Small intestine (tissue), 7 donors: ENCODE measurements around the gene SHROOM3. TPM values are rescaled to one million over a fixed set of nuclear protein-coding genes. Genes with fewer than 3 reads are reported as not detected.
A peak's percentile ranks its signal among the peaks of the same experiment; 100 is the strongest.

Experiments
- DNase-seq, 2 donors: peaks; one replicate each; pipeline versions ENCODE4 v3.0.0 to v3.0.0-alpha.2; 2013
- FAIRE-seq: peaks from 2 replicates; lab custom pipeline; 2012; peaks lifted over from hg19 to GRCh38; lab: Jason Lieb, UNC
- H3K27ac ChIP-seq, 3 donors: one replicate each; pipeline ENCODE4 v1.5.1; 2013; ENCODE audit warnings: low read length in 2 of 3, mild to moderate bottlenecking in 2 of 3, control low read depth in 1 of 3, inconsistent platforms in 1 of 3, low read depth in 1 of 3, moderate library complexity in 1 of 3
- H3K27me3 ChIP-seq, 3 donors: one replicate each; pipeline ENCODE4 v1.6.1; 2013; ENCODE audit warnings: low read length in 3 of 3, inconsistent platforms in 1 of 3; ENCODE audit not compliant: control insufficient read depth in 3 of 3, insufficient read depth in 3 of 3
- H3K36me3 ChIP-seq, 3 donors: one replicate each; pipeline ENCODE4 v1.6.1; 2013; ENCODE audit warnings: low read length in 3 of 3, inconsistent platforms in 1 of 3, low read depth in 1 of 3, mild to moderate bottlenecking in 1 of 3, moderate library complexity in 1 of 3; ENCODE audit not compliant: control insufficient read depth in 3 of 3, insufficient read depth in 2 of 3
- H3K4me1 ChIP-seq, 3 donors: one replicate each; pipeline ENCODE4 v1.6.1; 2013; ENCODE audit warnings: low read length in 2 of 3, inconsistent platforms in 1 of 3, low read depth in 1 of 3, mild to moderate bottlenecking in 1 of 3, moderate library complexity in 1 of 3; ENCODE audit not compliant: control insufficient read depth in 3 of 3, insufficient read depth in 2 of 3
- H3K4me3 ChIP-seq, 3 donors: one replicate each; pipeline ENCODE4 v1.5.1; 2013; ENCODE audit warnings: low read length in 3 of 3, control low read depth in 1 of 3, inconsistent platforms in 1 of 3, low read depth in 1 of 3, mild to moderate bottlenecking in 1 of 3, moderate library complexity in 1 of 3
- H3K9me3 ChIP-seq, 2 donors: one replicate each; pipeline ENCODE4 v1.6.1; 2013; ENCODE audit warnings: low read depth in 1 of 2, low read length in 1 of 2; ENCODE audit not compliant: control insufficient read depth in 2 of 2, insufficient read depth in 1 of 2
- WGBS, 3 donors: extraction: QIAGEN DNeasy Blood & Tissue Kit; methylation state at CpG; one replicate each; pipeline ENCODE4 v1.1.7; 2013; 5-methylcytosine and 5-hydroxymethylcytosine counted together
- polyA plus RNA-seq, 4 donors: library from polyadenylated mRNA; stranded (reverse) in 3 of 4; unstranded in 1 of 4; fragments of 200-250 nt in 3 of 4; fragments of 120-200 nt in 1 of 4; gene quantifications; one replicate each; pipeline versions ENCODE4 v1.2.1 to v1.2.3, GENCODE V29; 2013
- donor health status: healthy with polysubstance abuse.
- donor health status: control.
- donor health status: control.
- donor health status: Bipolar disorder and iron deficiency.
- donor health status: healthy.

The SHROOM3 gene
- polyA plus RNA-seq, 4 donors, result 21.6 to 52.5 (median 27.8) TPM

DNA sequence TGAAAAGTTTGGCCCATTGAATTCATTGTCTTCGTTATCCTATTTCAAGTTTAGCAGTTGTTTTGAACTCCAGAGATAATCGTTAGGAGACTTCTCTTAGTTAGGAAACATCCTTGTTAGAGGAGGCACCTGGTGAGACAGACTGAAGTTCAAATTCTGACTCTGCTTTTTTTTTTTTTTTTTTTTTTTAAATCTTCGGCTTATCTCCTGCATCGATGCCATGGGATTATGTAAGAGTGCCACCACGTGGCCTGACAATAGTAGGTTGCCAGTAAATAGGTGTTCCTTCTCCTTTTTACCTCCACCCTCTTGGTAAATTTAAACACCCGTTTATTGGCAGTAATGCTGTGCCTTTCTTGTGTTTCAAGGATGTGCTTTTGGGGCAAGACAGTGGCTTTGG is 313.6 kb downstream of the SHROOM3 start:
- Histone ChIP-seq H3K4me1 (peaks cover 0 to 4% (median 0%) of the 10 kb centered on the region in 3 donors), H3K4me3 (no peak overlapping the region), H3K36me3 (peaks cover 0 to 16% (median 15%) of the 10 kb centered on the region in 3 donors), H3K9me3 (peaks cover 0 to 2% of the 10 kb centered on the region in 2 donors), H3K27me3 (no peaks in the 10 kb centered on the region), H3K27ac (no peak overlapping the region)
- DNase-seq (peak; percentile 70 to 75), FAIRE-seq (peak; percentile 10)
- WGBS, 3 donors, result 6 to 21% (median 12%) methylated on average over 6 of the region's 6 CpGs

- peaks cover 0 to 19% (median 18%) of the 10 kb centered on the region in 3 donors for H3K36me3 ChIP-seq
- H3K27ac ChIP-seq, result no peak overlapping the region
- H3K27me3 ChIP-seq, result no peaks in the 10 kb centered on the region
- H3K9me3 ChIP-seq, result peaks cover 0 to 2% of the 10 kb centered on the region in 2 donors
- no peak for DNase-seq
- peaks cover 0 to 4% (median 0%) of the 10 kb centered on the region in 3 donors for H3K4me1 ChIP-seq
- WGBS, 3 donors, result 87% methylated on average over 4 of the region's 4 CpGs
- no peak overlapping the region for H3K4me3 ChIP-seq
- FAIRE-seq, result no peak
Measured at GRCh38 chr4:76749355-76749754, 314.3 kb downstream of the SHROOM3 start.

GRCh38 chr4:76750716-76751115 is 315.7 kb downstream of the SHROOM3 start:
- H3K9me3 ChIP-seq, result peaks cover 0 to 2% of the 10 kb centered on the region in 2 donors
- H3K4me1 ChIP-seq, result peaks cover 0 to 4% (median 0%) of the 10 kb centered on the region in 3 donors
- no peak overlapping the region for H3K27ac ChIP-seq
- H3K27me3 ChIP-seq, result no peaks in the 10 kb centered on the region
- DNase-seq (no peak), FAIRE-seq (no peak)
- H3K36me3 ChIP-seq, result peaks cover 0 to 27% (median 26%) of the 10 kb centered on the region in 3 donors
- no peak overlapping the region for H3K4me3 ChIP-seq
- 89 to 97% (median 91%) methylated on average over 3 of the region's 3 CpGs for WGBS, 3 donors

DNA sequence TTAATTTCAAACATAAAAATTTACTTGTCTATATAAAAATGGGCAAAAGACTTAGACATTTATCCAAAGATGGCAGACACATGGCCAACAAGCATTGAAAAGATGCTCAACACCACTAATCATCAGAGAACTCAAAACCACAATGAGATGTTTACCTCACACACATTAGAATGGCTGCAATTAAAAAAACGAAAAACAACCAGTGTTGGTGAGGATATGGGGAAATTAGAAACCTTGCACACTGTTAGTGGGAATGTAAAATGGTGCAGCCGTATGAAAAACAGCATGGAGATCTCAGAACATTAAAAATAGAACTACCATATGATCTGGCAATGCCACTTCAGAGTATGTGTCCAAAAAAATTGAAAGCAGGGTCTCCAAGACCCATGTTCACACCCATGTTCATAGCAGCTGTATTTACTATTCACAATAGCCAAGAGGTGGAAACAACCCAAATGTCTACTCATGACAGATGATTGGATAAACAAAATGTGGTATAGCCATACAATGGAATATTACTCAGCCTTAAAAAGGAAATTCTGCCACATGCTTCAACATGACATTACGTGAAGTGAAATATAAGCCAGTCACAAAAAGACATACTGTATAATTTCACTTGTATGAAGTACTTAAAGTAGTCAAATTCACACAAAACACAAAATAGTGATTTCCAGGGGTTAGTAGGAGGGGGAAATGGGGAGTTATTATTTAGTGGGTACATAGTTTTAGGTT is 316.7 kb downstream of the SHROOM3 start:
- H3K27ac ChIP-seq, result no peak overlapping the region
- H3K27me3 ChIP-seq, result no peaks in the 10 kb centered on the region
- WGBS, 3 donors, result 91 to 95% (median 93%) methylated on average over 3 of the region's 3 CpGs
- DNase-seq (no peak), FAIRE-seq (no peak)
- peaks cover 0 to 28% (median 27%) of the 10 kb centered on the region in 3 donors for H3K36me3 ChIP-seq
- H3K9me3 ChIP-seq, result peaks cover 0 to 2% of the 10 kb centered on the region in 2 donors
- H3K4me1 ChIP-seq, result peaks cover 0 to 4% (median 0%) of the 10 kb centered on the region in 3 donors
- no peak overlapping the region for H3K4me3 ChIP-seq

- H3K36me3 ChIP-seq, result peaks cover 0 to 31% (median 27%) of the 10 kb centered on the region in 3 donors
- FAIRE-seq, result no peak
- H3K4me3 ChIP-seq, result no peak overlapping the region
- no peak for DNase-seq
- H3K27ac ChIP-seq, result peak overlapping the region in 1 of 3 donors; percentile 46
- H3K27me3 ChIP-seq, result no peaks in the 10 kb centered on the region
- peaks cover 0 to 4% (median 0%) of the 10 kb centered on the region in 3 donors for H3K4me1 ChIP-seq
- WGBS, 3 donors, result 48 to 73% (median 70%) methylated on average over 3 of the region's 3 CpGs
- peaks cover 0 to 2% of the 10 kb centered on the region in 2 donors for H3K9me3 ChIP-seq
Measured at GRCh38 chr4:76752861-76753501, 318.0 kb downstream of the SHROOM3 start.

DNA sequence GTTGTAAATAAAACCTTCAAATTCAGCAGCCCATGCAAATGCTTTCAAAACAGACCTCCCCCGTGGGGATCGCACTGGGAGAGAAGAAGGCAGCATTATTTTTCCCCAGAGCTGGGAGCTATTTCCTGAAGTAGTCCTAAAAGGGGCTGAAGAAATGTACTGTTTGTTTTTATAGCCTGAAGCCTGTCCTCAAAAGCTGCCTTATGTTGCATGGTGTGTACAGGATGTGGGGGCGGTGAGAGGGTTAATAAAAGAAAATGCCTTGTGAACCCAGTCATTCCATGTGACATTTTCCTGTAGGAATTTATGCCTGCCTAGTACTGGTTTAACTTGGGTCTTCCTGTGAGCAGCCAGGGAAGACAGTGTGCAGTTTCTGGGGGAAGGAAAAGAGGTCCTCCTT is 318.8 kb downstream of the SHROOM3 start:
- H3K4me3 ChIP-seq, result no peak overlapping the region
- no peaks in the 10 kb centered on the region for H3K27me3 ChIP-seq
- 39 to 80% (median 58%) methylated on average over 3 of the region's 3 CpGs for WGBS, 3 donors
- FAIRE-seq (no peak), DNase-seq (no peak)
- H3K9me3 ChIP-seq, result peaks cover 0 to 2% of the 10 kb centered on the region in 2 donors
- H3K4me1 ChIP-seq, result no peaks in the 10 kb centered on the region
- peaks cover 0 to 31% (median 27%) of the 10 kb centered on the region in 3 donors for H3K36me3 ChIP-seq
- H3K27ac ChIP-seq, result no peak overlapping the region

DNA sequence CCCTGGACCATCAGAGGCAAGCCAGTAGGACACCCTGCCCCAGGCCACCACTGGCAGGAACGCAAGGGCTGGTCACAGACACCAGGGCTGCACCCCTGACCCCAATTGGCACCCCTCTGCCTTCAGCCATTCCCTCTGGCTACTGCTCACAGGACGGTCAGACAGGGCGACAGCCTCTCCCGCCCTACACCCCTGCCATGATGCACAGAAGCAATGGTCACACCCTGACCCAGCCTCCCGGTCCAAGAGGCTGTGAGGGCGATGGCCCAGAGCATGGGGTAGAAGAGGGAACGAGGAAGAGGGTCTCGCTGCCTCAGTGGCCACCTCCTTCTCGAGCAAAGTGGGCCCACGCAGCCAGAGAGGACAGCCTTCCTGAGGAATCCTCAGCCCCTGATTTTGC is 319.4 kb downstream of the SHROOM3 start:
- H3K36me3 ChIP-seq, result peaks cover 2 to 34% (median 27%) of the 10 kb centered on the region in 3 donors
- peak overlapping the region in 1 of 3 donors; percentile 20 for H3K27ac ChIP-seq

GRCh38 chr4:76755756-76756155 is 320.7 kb downstream of the SHROOM3 start:
- H3K4me1 ChIP-seq, result no peaks in the 10 kb centered on the region
- no peaks in the 10 kb centered on the region for H3K27me3 ChIP-seq
- no peak overlapping the region for H3K4me3 ChIP-seq
- H3K36me3 ChIP-seq, result peaks cover 2 to 43% (median 18%) of the 10 kb centered on the region in 3 donors
- DNase-seq (no peak), FAIRE-seq (no peak)
- H3K27ac ChIP-seq, result no peak overlapping the region
- peaks cover 0 to 2% of the 10 kb centered on the region in 2 donors for H3K9me3 ChIP-seq

More for the DNA sequence above, 319.4 kb downstream of the SHROOM3 start:
- Histone ChIP-seq H3K4me1 (no peaks in the 10 kb centered on the region), H3K27me3 (no peaks in the 10 kb centered on the region), H3K4me3 (no peak overlapping the region), H3K9me3 (peaks cover 0 to 2% of the 10 kb centered on the region in 2 donors)
- FAIRE-seq (no peak), DNase-seq (no peak)
- 85 to 94% (median 91%) methylated on average over 10 of the region's 10 CpGs for WGBS, 3 donors
